WTC11 (cell line): Measurements from ENCODE around the gene LNX1. TPM values are rescaled to one million over a fixed set of nuclear protein-coding genes. Genes with fewer than 3 reads are reported as not detected.

Source experiments
- ATAC-seq: fragments of 200-7000 bp; cut with Tn5 transposase; 2 replicates; pipeline ENCODE4 v1.10.0; 2021; ENCODE audit warnings: mild to moderate bottlenecking, moderate library complexity
- CTCF ChIA-PET: fragments of 300-600 bp; sonication (Branson Sonifier 250); formaldehyde crosslinking; loops from one replicate; lab custom pipeline; 2021; ENCODE audit warnings: antibody characterized with exemption; lab: Charles Lee
- POLR2A ChIA-PET: fragments of 350-600 bp; sonication (Branson Sonifier 250); formaldehyde crosslinking; loops from one replicate; lab custom pipeline; 2021; ENCODE audit warnings: antibody characterized with exemption; lab: Charles Lee
- DNase-seq: peaks from one replicate; pipeline ENCODE4 v3.0.0; 2021; ENCODE audit warnings: low spot score
- H3K27ac Mint-ChIP-seq: 2 replicates; pipeline ENCODE4 v1.8.0; 2021; ENCODE audit warnings: mixed read lengths
- H3K27me3 Mint-ChIP-seq: 2 replicates; pipeline ENCODE4 v1.8.0; 2021; ENCODE audit warnings: low read depth, mild to moderate bottlenecking, moderate library complexity, mixed read lengths
- H3K36me3 Mint-ChIP-seq: 2 replicates; pipeline ENCODE4 v1.8.0; 2021; ENCODE audit warnings: mixed read lengths
- H3K4me1 Mint-ChIP-seq: 2 replicates; pipeline ENCODE4 v1.8.0; 2022; ENCODE audit warnings: mixed read lengths
- H3K4me3 Mint-ChIP-seq: 2 replicates; pipeline ENCODE4 v1.8.0; 2021; ENCODE audit warnings: mild to moderate bottlenecking, moderate library complexity, mixed read lengths
- H3K9me3 Mint-ChIP-seq: 2 replicates; pipeline ENCODE4 v1.8.0; 2021; ENCODE audit warnings: mixed read lengths
- ELF4 ChIP-seq: sonication (generic); formaldehyde crosslinking; IDR thresholded peaks from 2 replicates; pipeline ENCODE4 v1.8.1; 2022; ENCODE audit warnings: low read depth, mild to moderate bottlenecking, moderate library complexity, missing genetic modification reagents
- IRF2 ChIP-seq: sonication (generic); formaldehyde crosslinking; IDR thresholded peaks from 2 replicates; pipeline ENCODE4 v1.8.0; 2022; ENCODE audit warnings: low read depth, missing genetic modification reagents, borderline replicate concordance
- MAX ChIP-seq: sonication (generic); formaldehyde crosslinking; IDR thresholded peaks from 2 replicates; pipeline ENCODE4 v1.8.0; 2022; ENCODE audit warnings: mild to moderate bottlenecking, missing genetic modification reagents
- NFATC4 ChIP-seq: fragments of 250-450 bp; sonication (Bioruptor Pico); IDR thresholded peaks from 2 replicates; pipeline ENCODE4 v1.9.0; 2021; ENCODE audit warnings: mild to moderate bottlenecking
- NR1H2 ChIP-seq: sonication (generic); formaldehyde crosslinking; IDR thresholded peaks from 2 replicates; pipeline ENCODE4 v1.9.0; 2021; ENCODE audit warnings: mild to moderate bottlenecking, moderate library complexity, missing genetic modification reagents
- NR3C1 ChIP-seq: sonication (generic); formaldehyde crosslinking; conservative IDR thresholded peaks from 2 replicates; pipeline ENCODE4 v1.8.1; 2023; ENCODE audit warnings: low read depth, mild to moderate bottlenecking, missing genetic modification reagents
- SP1 ChIP-seq: sonication (generic); formaldehyde crosslinking; conservative IDR thresholded peaks from 2 replicates; pipeline ENCODE4 v1.8.1; 2022; ENCODE audit warnings: missing genetic modification reagents
- STAT6 ChIP-seq: sonication (generic); formaldehyde crosslinking; conservative IDR thresholded peaks from 2 replicates; pipeline ENCODE4 v1.8.1; 2023; ENCODE audit warnings: mild to moderate bottlenecking, low read depth, missing genetic modification reagents, moderate library complexity
- TP53 ChIP-seq: sonication (generic); formaldehyde crosslinking; IDR thresholded peaks from 2 replicates; pipeline ENCODE4 v1.8.1; 2023; ENCODE audit warnings: mild to moderate bottlenecking, missing genetic modification reagents
- USF1 ChIP-seq: sonication (generic); formaldehyde crosslinking; IDR thresholded peaks from 2 replicates; pipeline ENCODE4 v1.8.0; 2022; ENCODE audit warnings: mild to moderate bottlenecking, missing genetic modification reagents
- ZNF425 ChIP-seq: fragments of 250-450 bp; sonication (Bioruptor Pico); conservative IDR thresholded peaks from 2 replicates; pipeline ENCODE4 v1.9.0; 2021; ENCODE audit warnings: mild to moderate bottlenecking
- total RNA-seq: library from RNA; stranded (reverse); gene quantifications from 3 replicates; pipeline ENCODE4 v1.2.3, GENCODE V29; 2021
- TF ChIP-seq, protein P1 (sequence below): sonication (generic); formaldehyde crosslinking; IDR thresholded peaks from 2 replicates; pipeline ENCODE4 v1.8.0; 2022; ENCODE audit warnings: mild to moderate bottlenecking, missing genetic modification reagents
- TF ChIP-seq, protein P2 (sequence below): sonication (generic); formaldehyde crosslinking; IDR thresholded peaks from 2 replicates; pipeline ENCODE4 v1.8.1; 2022; ENCODE audit warnings: missing genetic modification reagents, borderline replicate concordance

LNX1 gene
- total RNA-seq, 1 experiment from 2014 or later = 5.9 TPM

GRCh38 chr4:53541577-53542206 is 49.6 kb downstream of the LNX1 start (continued):
- no peak for TF ChIP-seq ZNF425 (CRISPR knock-in tag)
- no peak for TF ChIP-seq STAT6
- TF ChIP-seq NR3C1 (CRISPR knock-in tag) = no peak
- TF ChIP-seq ELF4 (CRISPR knock-in tag) = no peak
- no peak for TF ChIP-seq MAX (CRISPR knock-in tag)
- TF ChIP-seq NFATC4 (CRISPR knock-in tag) = no peak
- TF ChIP-seq SP1 (CRISPR knock-in tag) = no peak
- TF ChIP-seq NR1H2 (CRISPR knock-in tag) = no peak
- no peak for TF ChIP-seq USF1 (CRISPR knock-in tag)
- TF ChIP-seq, all 79 proteins: peak for 0

- H3K9me3 Mint-ChIP-seq = no peaks in the 10 kb centered on the region
- no peak for DNase-seq
These were observed 52.5 kb downstream of the LNX1 start for GRCh38 chr4:53538756-53539155.

GRCh38 chr4:53537606-53538005 is 53.7 kb downstream of the LNX1 start:
- Mint-ChIP-seq H3K4me3 (no peak overlapping the region), H3K36me3 (no peaks in the 10 kb centered on the region), H3K4me1 (peaks cover 36% of the 10 kb centered on the region), H3K27me3 (peaks cover 20% of the 10 kb centered on the region), H3K27ac (no peak overlapping the region), H3K9me3 (no peaks in the 10 kb centered on the region)
- CTCF ChIA-PET = no interaction called here
- no peak for ATAC-seq
- no peak for TF ChIP-seq STAT6
- TF ChIP-seq, protein P1, sequence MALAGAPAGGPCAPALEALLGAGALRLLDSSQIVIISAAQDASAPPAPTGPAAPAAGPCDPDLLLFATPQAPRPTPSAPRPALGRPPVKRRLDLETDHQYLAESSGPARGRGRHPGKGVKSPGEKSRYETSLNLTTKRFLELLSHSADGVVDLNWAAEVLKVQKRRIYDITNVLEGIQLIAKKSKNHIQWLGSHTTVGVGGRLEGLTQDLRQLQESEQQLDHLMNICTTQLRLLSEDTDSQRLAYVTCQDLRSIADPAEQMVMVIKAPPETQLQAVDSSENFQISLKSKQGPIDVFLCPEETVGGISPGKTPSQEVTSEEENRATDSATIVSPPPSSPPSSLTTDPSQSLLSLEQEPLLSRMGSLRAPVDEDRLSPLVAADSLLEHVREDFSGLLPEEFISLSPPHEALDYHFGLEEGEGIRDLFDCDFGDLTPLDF (CRISPR knock-in tag) = no peak
- TF ChIP-seq, protein P2, sequence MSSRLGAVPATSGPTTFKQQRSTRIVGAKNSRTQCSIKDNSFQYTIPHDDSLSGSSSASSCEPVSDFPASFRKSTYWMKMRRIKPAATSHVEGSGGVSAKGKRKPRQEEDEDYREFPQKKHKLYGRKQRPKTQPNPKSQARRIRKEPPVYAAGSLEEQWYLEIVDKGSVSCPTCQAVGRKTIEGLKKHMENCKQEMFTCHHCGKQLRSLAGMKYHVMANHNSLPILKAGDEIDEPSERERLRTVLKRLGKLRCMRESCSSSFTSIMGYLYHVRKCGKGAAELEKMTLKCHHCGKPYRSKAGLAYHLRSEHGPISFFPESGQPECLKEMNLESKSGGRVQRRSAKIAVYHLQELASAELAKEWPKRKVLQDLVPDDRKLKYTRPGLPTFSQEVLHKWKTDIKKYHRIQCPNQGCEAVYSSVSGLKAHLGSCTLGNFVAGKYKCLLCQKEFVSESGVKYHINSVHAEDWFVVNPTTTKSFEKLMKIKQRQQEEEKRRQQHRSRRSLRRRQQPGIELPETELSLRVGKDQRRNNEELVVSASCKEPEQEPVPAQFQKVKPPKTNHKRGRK (CRISPR knock-in tag) = no peak
- TF ChIP-seq TP53 = no peak
- POLR2A ChIA-PET = no interaction called here
- no peak for DNase-seq

More at GRCh38 chr4:53538756-53539155, 52.5 kb downstream of the LNX1 start:
- no peak overlapping the region for H3K27ac Mint-ChIP-seq
- TF ChIP-seq IRF2 = no peak
- TF ChIP-seq, all 79 proteins: peak for 0
- ChIA-PET POLR2A (no interaction called here), CTCF (interaction anchor here (1.6 kb wide), 1 partner anchor 168 kb away, joined by 3 read pairs; no protein-coding TSS in a partner anchor)
- no peaks in the 10 kb centered on the region for H3K36me3 Mint-ChIP-seq
- ATAC-seq = no peak
- peaks cover 24% of the 10 kb centered on the region for H3K27me3 Mint-ChIP-seq
- H3K4me1 Mint-ChIP-seq = peaks cover 39% of the 10 kb centered on the region
- H3K4me3 Mint-ChIP-seq = no peak overlapping the region
